Motor neuron (in vitro differentiated cells): ENCODE measurements around the gene BCDIN3D. TPM values are rescaled to one million over a fixed set of nuclear protein-coding genes. Genes with fewer than 3 reads are reported as not detected.
A peak's percentile ranks its signal among the peaks of the same experiment; 100 is the strongest.

Source experiments
- ATAC-seq, 8 experiments: fragments of 200-7000 bp; cut with Tn5 transposase; replicated peaks in 6 of 8; 2 replicates each; pipeline ENCODE4 v1.8.0; 2021; ENCODE audit warnings: mild to moderate bottlenecking in 8 of 8, moderate library complexity in 8 of 8
- H3K27ac ChIP-seq, 2 donors: fragments of 250-450 bp; sonication (Bioruptor Pico); 2 replicates each; pipeline ENCODE4 v1.9.0; 2021; ENCODE audit warnings: antibody characterized with exemption in 2 of 2, mild to moderate bottlenecking in 2 of 2, moderate library complexity in 1 of 2
- H3K4me1 ChIP-seq, 2 donors: fragments of 250-450 bp; sonication (Bioruptor Pico); replicated peaks in 1 of 2; 2 replicates each; pipeline ENCODE4 v1.6.1; 2021; ENCODE audit warnings: antibody characterized with exemption in 2 of 2, mild to moderate bottlenecking in 2 of 2, moderate library complexity in 1 of 2
- H3K4me3 ChIP-seq, 5 donors: fragments of 250-450 bp; sonication (Bioruptor Pico); 2 replicates each; pipeline ENCODE4 v1.9.0; 2021; ENCODE audit warnings: antibody characterized with exemption in 5 of 5, mild to moderate bottlenecking in 5 of 5, moderate library complexity in 4 of 5
- WGBS, 10 experiments: fragments of 450-650 bp; shearing (Covaris generic); methylation state at CpG; one replicate each; pipeline ENCODE4 v1.0.0; 2022; 5-methylcytosine and 5-hydroxymethylcytosine counted together
- in situ Hi-C, 9 experiments: fragments of 400-800 bp; cut with MboI; loops; one replicate each; pipeline ENCODE4 v1.15.0; 2021; ENCODE audit warnings: low sequenced_read_pairs in 9 of 9, low pct_unique_long_range_greater_than_20kb in 2 of 9; ENCODE audit not compliant: unreplicated experiment in 9 of 9
- total RNA-seq, 8 experiments: library from RNA; unstranded; fragments of 300-600 nt; gene quantifications; 2 replicates each; pipeline versions ENCODE4 v1.2.3 to v1.2.4, GENCODE V29; 2022

The BCDIN3D gene
- total RNA-seq, 8 experiments from 2014 or later: 4.3 to 10.4 (median 8.1) TPM

DNA sequence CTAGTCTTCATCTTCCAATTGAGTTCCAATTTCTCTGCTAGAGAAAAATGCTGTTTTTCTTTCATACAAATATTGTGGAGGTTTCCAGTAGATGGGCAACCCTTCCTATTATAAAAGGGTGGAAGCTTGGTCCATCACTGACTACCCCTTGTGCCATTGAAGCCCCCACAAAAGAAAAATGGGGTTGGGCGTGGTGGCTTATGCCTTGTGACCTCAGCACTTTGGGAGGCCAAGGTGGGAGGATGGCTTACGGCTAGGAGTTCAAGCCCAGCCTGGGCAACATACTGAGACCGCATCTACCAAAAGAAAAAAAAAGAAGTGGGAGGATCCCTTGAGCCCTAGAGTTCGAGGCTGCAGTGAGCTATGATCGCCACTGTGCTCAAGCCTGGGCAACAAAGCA, 37.5 kb downstream of the BCDIN3D start:
- Histone ChIP-seq H3K27ac (no peak overlapping the region), H3K4me3 (no peak overlapping the region), H3K4me1 (peaks cover 29% of the 10 kb centered on the region in 2 donors)
- 90 to 100% (median 96%) methylated on average over 2 to 5 of the region's 5 CpGs; no CpG with 5 or more reads in 6 of the 10 experiments for WGBS, 10 experiments
- no peak for ATAC-seq
- in situ Hi-C loops: no loop called here

DNA sequence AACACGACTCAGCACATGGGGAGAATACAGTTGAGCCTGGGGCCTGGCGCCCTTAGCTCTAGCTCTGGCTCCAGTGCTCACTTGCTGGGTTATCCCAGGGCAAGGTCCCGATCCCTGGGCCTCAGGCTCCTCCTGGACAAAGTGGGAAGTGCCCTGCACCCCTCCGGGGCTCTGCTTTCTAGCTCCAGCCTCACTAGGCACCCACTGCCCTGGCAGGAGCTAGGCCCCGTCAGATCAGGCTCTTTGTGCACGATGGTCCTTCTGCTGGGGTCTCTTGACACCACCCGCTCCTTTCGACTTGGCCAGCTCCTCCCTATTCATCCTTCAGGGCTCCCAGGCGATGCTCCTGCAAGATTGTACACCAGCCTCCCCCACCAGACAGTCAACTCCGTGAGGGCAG, 38.1 kb downstream of the BCDIN3D start:
- Histone ChIP-seq H3K4me3 (no peak overlapping the region), H3K27ac (no peak overlapping the region), H3K4me1 (peaks cover 23% of the 10 kb centered on the region in 2 donors)
- 95 to 100% (median 100%) methylated on average over 1 to 7 of the region's 10 CpGs; no CpG with 5 or more reads in 6 of the 10 experiments for WGBS, 10 experiments
- ATAC-seq: no peak
- in situ Hi-C loops: no loop called here

DNA sequence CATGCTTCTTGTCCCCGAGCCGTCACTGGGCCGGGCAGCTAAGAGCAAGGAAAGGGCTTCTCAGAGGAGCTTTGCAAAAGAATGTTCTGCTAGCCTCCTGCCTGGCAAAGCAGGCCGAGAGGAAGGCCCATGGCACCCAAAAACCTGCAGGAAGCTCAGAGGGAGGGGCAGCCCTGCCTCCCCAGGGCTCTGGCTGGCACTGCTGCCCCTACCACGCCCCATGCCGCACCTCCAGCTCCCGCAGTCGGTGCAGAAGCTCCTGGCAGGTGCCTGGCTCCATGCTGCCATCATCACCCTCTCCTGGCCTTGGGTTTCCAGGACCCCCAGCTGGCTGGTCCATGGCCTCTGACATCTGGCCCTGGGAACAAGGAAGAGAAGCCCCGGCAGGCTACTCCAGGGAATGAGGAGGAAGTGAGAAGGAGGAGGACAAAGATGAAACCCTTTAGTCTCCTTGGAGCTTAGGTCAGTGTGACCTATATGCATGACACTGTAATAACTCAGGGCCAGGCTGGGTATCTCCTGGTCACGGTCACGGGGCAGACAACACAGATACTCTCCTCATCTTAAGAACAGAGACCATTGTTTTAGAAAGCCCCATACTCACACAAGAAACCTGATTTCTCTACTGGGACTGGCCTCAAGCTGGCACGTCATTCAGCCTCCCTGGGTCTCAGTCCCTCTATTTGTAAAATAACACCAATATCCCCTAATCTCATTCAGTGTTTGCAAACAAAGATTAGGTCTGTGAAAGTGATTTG, 39.0 kb downstream of the BCDIN3D start:
- Histone ChIP-seq H3K4me1 (peaks cover 13% of the 10 kb centered on the region in 2 donors), H3K4me3 (no peak overlapping the region), H3K27ac (no peak overlapping the region)
- WGBS, 10 experiments: 70 to 100% (median 88%) methylated on average over 1 to 7 of the region's 12 CpGs
- ATAC-seq: no peak
- in situ Hi-C loops: no loop called here

DNA sequence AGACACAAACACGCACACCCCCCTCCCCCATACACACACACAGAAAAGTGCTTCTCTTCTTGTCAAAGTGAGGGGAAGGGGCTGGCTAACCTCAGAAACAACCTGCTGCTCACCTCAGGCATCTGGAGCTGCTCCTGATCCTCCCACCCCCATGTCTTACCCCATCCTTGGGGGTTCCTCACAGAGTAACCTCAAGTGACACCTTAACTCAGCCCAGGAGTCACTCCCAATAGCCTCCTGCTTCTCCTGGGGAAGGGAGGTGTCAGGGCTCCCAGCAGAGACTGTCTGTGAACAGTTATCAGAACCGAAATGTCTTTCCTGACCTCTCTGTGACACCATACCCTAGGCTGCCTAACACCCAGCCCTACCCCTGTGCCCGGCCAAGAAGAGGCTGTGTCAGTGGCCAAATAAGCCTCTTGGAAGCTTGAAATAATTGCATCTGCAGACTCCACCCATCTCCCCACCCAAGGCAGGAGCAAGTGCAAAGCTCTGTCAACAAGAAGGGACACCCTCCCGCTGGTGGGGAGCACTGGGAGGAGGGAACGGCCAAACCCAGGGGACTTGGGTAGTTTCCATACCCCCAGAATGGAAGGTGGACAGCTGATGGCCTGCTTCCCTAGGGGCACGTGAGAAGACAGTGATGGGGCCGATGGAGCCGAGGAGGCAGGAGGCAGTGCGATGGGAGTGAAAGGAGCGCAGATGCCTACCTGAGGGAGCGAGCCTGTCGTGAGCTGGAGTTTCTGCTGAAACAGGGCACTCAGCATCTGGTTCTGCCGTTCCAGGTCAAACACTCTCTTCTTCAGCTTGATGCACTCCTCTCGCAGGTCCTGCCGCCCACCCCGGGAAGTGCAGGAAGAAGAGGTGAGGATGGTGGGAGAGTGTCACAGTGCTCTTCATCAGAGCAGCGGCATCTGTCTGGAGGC, 41.5 kb downstream of the BCDIN3D start:
- peak in 3 of 8 experiments; percentile 60 to 89 (median 73) for ATAC-seq
- H3K27ac ChIP-seq: no peak overlapping the region
- no peak overlapping the region for H3K4me3 ChIP-seq
- in situ Hi-C loops: no loop called here
- no peaks in the 10 kb centered on the region for H3K4me1 ChIP-seq
- WGBS, 10 experiments: 20 to 100% (median 100%) methylated on average over 1 to 6 of the region's 17 CpGs; no CpG with 5 or more reads in 2 of the 10 experiments

DNA sequence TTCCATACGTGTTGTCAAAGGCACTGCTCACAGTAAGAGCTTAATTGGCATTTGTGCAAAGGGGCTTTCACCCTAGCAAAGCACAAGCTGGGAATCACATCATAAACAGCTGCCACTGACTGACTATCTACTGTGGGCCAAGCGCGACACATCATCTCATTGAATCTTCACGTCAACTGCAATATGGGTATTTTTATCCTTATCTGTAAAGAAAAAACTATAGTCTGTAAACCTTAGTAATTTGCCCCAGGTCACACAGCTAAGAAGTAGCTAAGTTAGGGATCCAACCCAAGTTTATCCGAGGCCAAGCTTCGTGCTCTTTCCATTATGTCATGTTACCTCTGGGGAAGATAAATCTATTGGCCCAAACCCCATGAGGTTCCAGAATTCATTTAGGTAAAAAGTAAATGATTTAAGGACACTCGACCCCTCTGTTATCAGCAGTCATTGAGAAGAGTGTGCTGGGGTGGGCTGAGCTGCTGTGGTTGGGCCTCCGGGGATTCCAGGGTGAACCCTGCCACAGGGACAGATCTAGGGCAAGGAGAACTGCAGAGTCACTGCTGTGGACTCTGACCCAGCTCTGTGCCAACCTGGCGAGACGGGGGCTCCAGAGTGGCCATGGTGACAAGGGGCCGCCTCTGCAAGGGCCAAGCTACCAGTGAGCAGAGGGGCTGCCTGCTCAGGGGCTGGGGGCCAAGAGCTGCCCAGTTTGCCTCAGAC, 42.3 kb downstream of the BCDIN3D start:
- in situ Hi-C loops: no loop called here
- WGBS, 10 experiments: 80 to 100% (median 89%) methylated on average over 1 to 7 of the region's 11 CpGs; no CpG with 5 or more reads in 1 of the 10 experiments
- H3K4me1 ChIP-seq: no peaks in the 10 kb centered on the region
- no peak overlapping the region for H3K27ac ChIP-seq
- no peak for ATAC-seq
- no peak overlapping the region for H3K4me3 ChIP-seq

DNA sequence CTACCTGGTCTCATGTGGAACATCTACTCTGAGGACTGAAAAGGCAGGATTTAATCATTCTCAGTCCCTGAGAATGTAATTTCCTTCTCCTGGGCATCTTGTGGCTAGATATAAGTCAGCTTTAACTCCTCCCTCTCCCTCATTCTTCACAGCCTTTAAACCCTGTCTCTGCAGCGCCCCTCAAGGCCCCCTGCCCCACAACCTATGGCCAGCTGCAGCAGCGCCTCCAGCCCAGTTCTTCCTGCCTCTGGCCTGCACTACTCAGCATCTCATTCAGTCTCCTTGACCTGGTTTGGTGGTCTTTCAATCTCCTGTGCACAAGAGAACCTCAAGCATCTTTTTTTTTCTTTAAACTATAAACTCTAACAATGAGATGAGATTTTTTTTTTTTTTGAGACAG, 44.0 kb downstream of the BCDIN3D start:
- no peak for ATAC-seq
- Histone ChIP-seq H3K4me3 (no peak overlapping the region), H3K4me1 (no peaks in the 10 kb centered on the region), H3K27ac (no peak overlapping the region)
- in situ Hi-C loops: no loop called here
- 50 to 83% (median 80%) methylated on average over 1 of the region's 2 CpGs; no CpG with 5 or more reads in 6 of the 10 experiments for WGBS, 10 experiments

DNA sequence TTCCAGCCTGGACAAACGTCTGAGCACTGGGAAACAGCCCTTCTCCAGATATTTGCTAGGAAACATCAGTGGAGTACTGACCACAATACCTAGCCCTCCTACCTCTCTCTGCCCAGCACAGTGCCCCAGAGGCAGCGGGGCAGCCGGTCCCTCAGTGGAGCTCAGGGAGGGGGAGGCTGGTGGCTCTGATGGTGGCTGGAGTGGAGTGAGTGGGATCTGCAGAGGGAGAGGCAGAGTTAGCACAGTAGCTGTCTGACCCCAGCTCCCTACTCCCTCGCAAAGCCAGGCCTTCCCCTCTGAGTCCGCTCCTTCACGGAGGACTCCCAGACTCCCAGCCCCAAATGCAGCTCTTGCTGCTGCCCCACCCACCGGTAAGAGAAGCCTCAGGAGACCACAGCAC, 44.7 kb downstream of the BCDIN3D start:
- in situ Hi-C loops: no loop called here
- H3K4me1 ChIP-seq: no peaks in the 10 kb centered on the region
- WGBS, 10 experiments: 0 to 100% (median 67%) methylated on average over 1 to 4 of the region's 7 CpGs; no CpG with 5 or more reads in 5 of the 10 experiments

DNA sequence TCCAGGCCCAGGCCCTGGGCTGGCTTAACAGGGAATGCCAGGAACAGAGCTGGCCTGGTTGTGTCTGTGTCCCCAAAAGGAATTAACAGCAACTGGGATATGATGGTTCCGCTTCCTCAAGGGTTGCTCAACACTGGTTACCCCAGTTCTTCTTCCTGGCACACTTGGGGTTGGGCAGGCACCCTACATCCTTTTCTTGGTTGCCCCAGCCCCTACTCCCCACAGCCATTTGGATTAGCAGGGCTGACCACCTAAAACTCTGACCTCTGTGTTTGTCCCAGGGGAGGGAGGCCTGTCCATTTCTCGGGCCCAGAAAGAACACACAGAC, 45.5 kb downstream of the BCDIN3D start:
- in situ Hi-C loops: no loop called here
- Histone ChIP-seq H3K27ac (no peak overlapping the region), H3K4me3 (no peak overlapping the region), H3K4me1 (no peaks in the 10 kb centered on the region)
- peak in 1 of 8 experiments; percentile 7 for ATAC-seq
- WGBS, 10 experiments: 82 to 100% methylated on average over 1 of the region's 2 CpGs; no CpG with 5 or more reads in 8 of the 10 experiments

More for the DNA sequence above, 44.7 kb downstream of the BCDIN3D start:
- no peak for ATAC-seq
- Histone ChIP-seq H3K27ac (no peak overlapping the region), H3K4me3 (no peak overlapping the region)

DNA sequence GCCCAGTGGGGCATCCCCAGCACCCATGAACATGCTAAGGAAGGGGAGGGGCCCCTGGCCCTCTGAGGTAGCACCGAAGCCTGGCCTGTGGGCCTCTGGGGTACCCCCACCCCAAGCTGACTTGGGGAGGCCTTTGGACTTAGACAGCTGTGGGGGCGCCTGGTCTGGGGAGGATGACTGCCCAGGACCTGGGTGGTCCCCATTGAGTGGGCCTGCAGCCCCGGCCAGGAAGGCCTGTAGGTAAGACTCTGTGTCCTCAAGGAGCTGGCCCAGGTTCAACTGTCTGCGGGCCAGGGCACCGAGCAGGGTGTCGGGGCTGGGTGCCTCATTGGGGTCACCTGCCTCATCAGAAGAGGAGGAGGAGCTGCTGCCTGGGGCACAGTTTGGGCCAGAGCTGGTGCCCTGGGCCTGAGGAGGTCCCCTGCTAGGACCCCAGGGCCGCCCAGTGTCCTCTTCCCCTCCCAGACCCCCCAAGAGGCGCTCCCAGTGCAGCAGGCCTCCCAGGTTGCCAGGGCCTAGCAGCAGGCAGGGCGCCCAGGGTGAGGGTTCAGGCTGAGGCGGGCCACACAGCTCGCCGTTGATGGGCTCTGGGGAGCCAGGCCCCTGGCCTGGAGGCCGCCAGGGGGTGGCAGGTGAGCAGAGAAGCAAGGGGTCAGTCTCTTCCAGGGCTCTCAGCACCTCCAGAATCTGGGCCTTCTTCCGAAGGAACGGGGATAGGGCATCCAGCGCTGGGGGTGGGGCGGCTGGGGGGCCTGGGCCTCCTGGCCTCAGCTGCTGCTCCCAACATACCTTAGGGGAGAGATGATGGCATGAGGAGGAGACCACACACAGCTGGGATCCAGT, 46.1 kb downstream of the BCDIN3D start:
- no peak overlapping the region for H3K4me3 ChIP-seq
- no peak overlapping the region for H3K27ac ChIP-seq
- ATAC-seq: peak in 4 of 8 experiments; percentile 11 to 18 (median 17)
- H3K4me1 ChIP-seq: no peaks in the 10 kb centered on the region
- in situ Hi-C loops: no loop called here
- 90 to 100% (median 96%) methylated on average over 2 to 5 of the region's 17 CpGs; no CpG with 5 or more reads in 7 of the 10 experiments for WGBS, 10 experiments

DNA sequence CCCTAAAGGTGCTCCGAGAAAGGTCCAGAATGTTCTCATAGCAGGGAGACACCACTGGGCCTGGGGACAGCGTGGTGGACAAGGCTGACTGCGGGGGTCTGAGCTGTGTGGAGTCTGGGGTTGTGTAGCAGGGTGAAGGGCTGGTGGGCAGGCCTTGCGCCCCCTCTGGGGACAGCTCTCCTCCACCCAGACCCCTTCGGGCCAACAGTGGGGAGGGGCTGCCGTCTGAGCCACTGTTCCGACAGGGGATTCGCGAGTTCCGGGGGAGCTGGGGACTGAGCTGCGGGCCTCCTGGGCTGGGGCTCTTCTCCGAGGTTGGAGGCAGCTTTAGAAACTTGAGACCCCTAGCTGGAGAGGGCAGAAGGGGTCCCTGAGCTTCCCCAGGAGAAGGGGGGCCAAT, 46.8 kb downstream of the BCDIN3D start:
- no peak overlapping the region for H3K4me3 ChIP-seq
- WGBS, 10 experiments: 92% methylated on average over 4 of the region's 12 CpGs; no CpG with 5 or more reads in 9 of the 10 experiments
- in situ Hi-C loops: no loop called here
- no peaks in the 10 kb centered on the region for H3K4me1 ChIP-seq
- peak in 4 of 8 experiments; percentile 5 to 12 (median 8) for ATAC-seq
- H3K27ac ChIP-seq: no peak overlapping the region

DNA sequence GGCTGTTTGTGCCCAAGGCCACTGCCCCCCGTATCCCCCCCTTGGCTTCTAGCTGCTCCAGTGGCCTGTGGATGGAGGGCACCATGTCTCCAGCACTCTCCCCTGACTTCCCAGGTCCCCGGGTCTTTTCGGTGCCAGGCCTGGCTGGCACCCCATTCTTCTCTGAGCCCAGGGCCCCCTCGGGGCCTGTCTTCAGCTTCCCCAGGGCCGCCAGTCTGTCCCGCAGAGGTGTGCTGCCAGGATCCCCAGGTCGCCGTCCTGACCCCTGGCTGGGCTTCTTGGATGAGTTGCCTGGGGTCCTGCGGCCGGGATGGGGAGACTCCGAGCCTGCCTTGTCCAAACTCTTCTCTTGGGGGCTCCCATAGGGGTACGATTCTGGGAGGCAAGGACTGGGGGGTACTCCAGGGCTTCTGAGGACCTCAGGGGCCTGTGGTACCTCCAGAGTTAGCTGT, 47.2 kb downstream of the BCDIN3D start:
- no peaks in the 10 kb centered on the region for H3K4me1 ChIP-seq
- WGBS, 10 experiments: 88 to 100% methylated on average over 1 to 5 of the region's 12 CpGs; no CpG with 5 or more reads in 8 of the 10 experiments
- in situ Hi-C loops: no loop called here
- ATAC-seq: peak in 1 of 8 experiments; percentile 5
- H3K27ac ChIP-seq: no peak overlapping the region
- H3K4me3 ChIP-seq: no peak overlapping the region
